Stimulated activated naive CD4-positive, alpha-beta T cell treated with Interleukin-2 at 50 U/mL for 16 hours (primary cell): ENCODE data around the gene CCDC186.
"Not testable (repeated sequence)": the region's sequence is repeated elsewhere in the genome, so short reads cannot be mapped to it uniquely, and the experiment has no call there.

ENCODE experiments used
- DNase-seq: peaks from one replicate; lab custom pipeline; 2025; lab: John Stamatoyannopoulos, UW

Gene CCDC186

GRCh38 chr10:114173603-114173920 is 441 bp downstream of the CCDC186 start:
- no peak for DNase-seq

GRCh38 chr10:114172776-114173602 is 1.0 kb downstream of the CCDC186 start:
- DNase-seq: no peak

- no peak for DNase-seq
Measured at GRCh38 chr10:114172216-114172615, 1.8 kb downstream of the CCDC186 start.

- DNase-seq: no peak
Measured at GRCh38 chr10:114168450-114169009, 5.5 kb downstream of the CCDC186 start.

GRCh38 chr10:114167985-114168384 is 6.0 kb downstream of the CCDC186 start:
- DNase-seq: no peak

- DNase-seq: no peak
Measured at GRCh38 chr10:114166494-114166893, 7.5 kb downstream of the CCDC186 start.

GRCh38 chr10:114166043-114166442 is 8.0 kb downstream of the CCDC186 start:
- DNase-seq: no peak

- no peak for DNase-seq
Measured at GRCh38 chr10:114163062-114163461, 10.9 kb downstream of the CCDC186 start.

GRCh38 chr10:114157912-114158311 is 16.1 kb downstream of the CCDC186 start:
- DNase-seq: no peak

GRCh38 chr10:114151892-114152291 is 22.1 kb downstream of the CCDC186 start:
- DNase-seq: no peak

GRCh38 chr10:114151486-114151885 is 22.5 kb downstream of the CCDC186 start:
- no peak for DNase-seq

- not testable (repeated sequence) for DNase-seq
Measured at GRCh38 chr10:114149476-114149875, 24.5 kb downstream of the CCDC186 start.

- DNase-seq: no peak
Measured at GRCh38 chr10:114143160-114143559, 30.8 kb downstream of the CCDC186 start.

- DNase-seq: no peak
Measured at GRCh38 chr10:114142018-114142417, 32.0 kb downstream of the CCDC186 start.

- DNase-seq: not testable (repeated sequence)
Measured at GRCh38 chr10:114140827-114141226, 33.2 kb downstream of the CCDC186 start.

GRCh38 chr10:114140036-114140435 is 34.0 kb downstream of the CCDC186 start:
- DNase-seq: no peak

GRCh38 chr10:114138581-114138980 is 35.4 kb downstream of the CCDC186 start:
- no peak for DNase-seq

GRCh38 chr10:114135476-114135875 is 38.5 kb downstream of the CCDC186 start:
- no peak for DNase-seq

GRCh38 chr10:114131094-114131493 is 42.9 kb downstream of the CCDC186 start:
- no peak for DNase-seq

- DNase-seq: no peak
Measured at GRCh38 chr10:114121031-114121430, 53.0 kb downstream of the CCDC186 start.

- DNase-seq: no peak
Measured at GRCh38 chr10:114118514-114118913, 55.5 kb downstream of the CCDC186 start.

GRCh38 chr10:114117728-114118127 is 56.3 kb downstream of the CCDC186 start:
- DNase-seq: no peak

- DNase-seq: no peak
Measured at GRCh38 chr10:114115661-114116445, 58.1 kb downstream of the CCDC186 start.
